Left colon (tissue), 2 donors: ENCODE data around the gene ME3. TPM values are rescaled to one million over a fixed set of nuclear protein-coding genes. Genes with fewer than 3 reads are reported as not detected.
"Not testable (repeated sequence)": the region's sequence is repeated elsewhere in the genome, so short reads cannot be mapped to it uniquely, and the experiment has no call there.

Source experiments
- ATAC-seq: fragments of 200-7000 bp; cut with Tn5 transposase; one replicate; pipeline ENCODE4 v1.9.1; 2020; ENCODE audit warnings: mild to moderate bottlenecking, moderate library complexity
- DNase-seq, 2 donors: peaks; one replicate each; pipeline ENCODE4 v3.0.0-alpha.2; 2020
- intact Hi-C, 2 donors: fragments of 100-400 bp; cut with DNase I in 1 of 2; cut with micrococcal nuclease in 1 of 2; formaldehyde crosslinking; loops; one replicate each; pipeline versions ENCODE4 v1.11.2 to v1.14.0; 2022; cut with DNase I, micrococcal nuclease
- total RNA-seq, 2 donors: library from RNA; stranded (reverse); fragmentation: NEBNext Ultra II Directional; extraction: Animal tissue kit (Norgen Biotek cat#: 25700); gene quantifications; one replicate each; pipeline ENCODE4 v1.2.1, GENCODE V29; 2021
- donor health status: DM: no; HTN: no; CAD: no.
- donor health status: DM: yes; HTN: yes; CAD: no.

Gene ME3
- total RNA-seq, 2 donors from 2014 or later, result 35.8 to 38.1 TPM

DNA sequence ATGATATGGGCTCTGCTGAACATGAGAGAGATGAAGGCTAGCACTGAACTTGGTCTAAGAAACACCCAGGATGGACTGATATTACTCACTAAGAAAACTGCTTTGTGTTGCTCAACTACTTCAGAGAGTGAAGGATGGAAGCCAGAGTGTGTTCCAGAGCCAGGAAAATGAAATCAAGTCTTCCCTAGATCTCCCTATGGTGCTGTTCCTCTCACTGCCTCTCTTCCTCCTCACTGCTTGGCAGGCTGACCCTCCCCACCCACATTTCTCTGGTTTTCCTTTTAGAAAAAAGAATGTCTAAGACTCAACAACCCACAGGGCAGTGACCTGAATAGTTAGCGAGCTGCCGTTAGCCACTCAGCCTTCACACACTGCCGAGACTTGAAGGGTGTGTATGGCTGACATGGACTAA lies 232.1 kb downstream of the ME3 start:
- DNase-seq, result no peak
- no peak for ATAC-seq
- intact Hi-C loops, result no loop called here

DNA sequence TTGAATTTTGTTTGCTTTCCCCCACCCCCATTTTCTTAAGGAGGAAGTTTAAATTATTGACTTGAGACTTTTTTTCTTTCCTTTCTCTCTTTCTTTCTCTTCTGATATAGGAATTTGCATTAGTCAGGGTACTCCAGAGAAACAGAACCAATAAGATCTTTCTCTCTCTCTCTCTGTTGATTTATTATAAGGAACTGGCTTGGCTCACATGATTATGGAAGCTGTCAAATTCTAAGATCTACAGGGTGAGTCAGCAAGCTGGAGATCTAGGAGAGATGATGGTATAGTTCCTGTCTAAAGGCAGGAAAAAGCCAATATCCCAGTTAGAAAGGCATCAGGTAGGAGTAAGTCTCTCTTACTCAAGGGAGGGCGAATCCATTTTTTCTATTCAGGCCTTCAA lies 233.7 kb downstream of the ME3 start:
- no peak for DNase-seq
- intact Hi-C loops, result no loop called here
- ATAC-seq, result no peak

GRCh38 chr11:86435711-86436110 lies 236.7 kb downstream of the ME3 start:
- intact Hi-C loops, result no loop called here
- DNase-seq (no peak), ATAC-seq (no peak)

GRCh38 chr11:86433361-86434095 lies 238.9 kb downstream of the ME3 start:
- ATAC-seq, DNase-seq, intact Hi-C loops: not testable (repeated sequence)

DNA sequence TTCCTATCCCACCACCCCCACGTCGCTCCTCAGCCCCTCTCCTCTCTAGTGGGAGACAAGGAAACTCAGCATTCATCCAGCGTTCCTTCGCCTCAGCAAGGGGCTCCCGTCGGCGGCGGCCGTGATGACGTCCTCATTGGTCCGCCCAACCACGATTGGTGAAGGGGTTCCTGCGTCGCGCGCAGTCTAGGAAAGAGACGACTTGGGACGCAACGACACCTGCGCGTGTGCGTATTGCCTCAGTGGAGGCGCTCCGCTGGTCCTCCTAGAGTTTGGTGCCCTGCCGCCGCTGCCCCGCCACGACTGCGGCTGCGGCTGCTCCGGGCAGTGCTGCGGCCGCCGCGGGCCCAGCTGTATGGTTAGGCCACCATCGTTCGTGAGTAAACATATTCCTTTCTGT lies 241.2 kb downstream of the ME3 start:
- ATAC-seq (no peak), DNase-seq (no peak)
- intact Hi-C loops, result no loop called here

- DNase-seq (no peak), ATAC-seq (no peak)
- intact Hi-C loops, result no loop called here
Measured at GRCh38 chr11:86427441-86427840, 245.0 kb downstream of the ME3 start.

DNA sequence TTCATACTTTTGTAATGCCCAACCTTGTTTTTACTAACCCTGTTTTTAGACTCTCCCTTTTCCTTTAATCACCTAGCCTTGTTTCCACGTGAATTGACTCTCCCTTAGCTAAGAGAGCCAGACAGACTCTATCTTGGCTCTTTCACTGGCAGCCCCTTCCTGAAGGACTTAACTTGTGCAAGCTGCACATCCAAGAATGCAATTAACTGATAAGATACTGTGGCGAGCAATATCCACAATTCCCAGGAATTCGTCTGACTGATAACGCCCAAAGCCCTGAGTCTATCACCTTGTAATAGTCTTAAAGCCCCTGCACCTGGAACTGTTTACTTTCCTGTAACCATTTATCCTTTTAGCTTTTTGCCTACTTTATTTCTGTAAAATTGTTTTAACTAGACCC lies 248.9 kb downstream of the ME3 start:
- DNase-seq, ATAC-seq, intact Hi-C loops: not testable (repeated sequence)

DNA sequence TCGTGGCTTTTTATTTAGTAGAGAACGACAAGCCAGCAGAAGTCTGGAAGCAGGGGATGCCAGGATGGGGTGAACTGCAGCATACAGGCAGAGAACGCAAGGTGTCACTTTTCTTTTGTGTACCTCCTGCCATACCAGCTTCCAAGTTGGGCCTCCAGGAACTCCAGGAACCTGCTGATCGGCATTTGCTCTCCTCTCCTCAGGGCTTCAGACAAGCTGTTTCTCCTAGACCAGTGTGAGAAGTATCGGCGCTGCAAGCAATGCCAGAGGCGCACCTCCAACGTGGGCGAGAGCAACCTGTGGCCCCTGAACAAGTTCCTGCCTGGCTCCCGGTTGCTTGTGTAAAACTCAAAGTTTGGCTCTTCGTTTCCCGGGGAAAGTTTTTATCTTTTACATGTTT lies 250.0 kb downstream of the ME3 start:
- intact Hi-C loops, result no loop called here
- DNase-seq, result no peak
- no peak for ATAC-seq

GRCh38 chr11:86421946-86422345 lies 250.5 kb downstream of the ME3 start:
- intact Hi-C loops, result no loop called here
- ATAC-seq (no peak), DNase-seq (no peak)

DNA sequence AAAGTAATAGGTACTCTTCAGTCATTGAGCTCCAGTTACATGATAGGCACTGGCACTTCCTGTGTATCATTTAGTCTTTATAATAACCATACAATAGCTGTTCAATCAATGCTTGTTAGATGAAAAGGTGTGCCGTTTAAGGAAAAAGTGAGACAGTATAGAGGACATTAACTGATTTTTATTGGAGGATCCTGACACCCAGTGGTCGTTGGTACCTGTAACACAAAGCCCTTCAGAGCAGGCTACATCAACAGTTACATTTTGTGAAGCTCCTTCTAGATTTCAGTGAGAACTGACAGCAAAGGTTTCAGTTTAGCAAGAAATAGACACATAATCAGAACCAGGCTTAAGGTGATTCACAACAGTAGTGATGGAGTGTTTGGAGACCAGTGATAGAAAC lies 253.5 kb downstream of the ME3 start:
- DNase-seq, result no peak

GRCh38 chr11:86418513-86418912 lies 253.9 kb downstream of the ME3 start:
- DNase-seq (no peak), ATAC-seq (no peak)
- intact Hi-C loops, result no loop called here

More for the DNA sequence above, 253.5 kb downstream of the ME3 start:
- intact Hi-C loops, result no loop called here
- ATAC-seq, result no peak

- intact Hi-C loops, result no loop called here
Measured at GRCh38 chr11:86418106-86418505, 254.3 kb downstream of the ME3 start.

DNA sequence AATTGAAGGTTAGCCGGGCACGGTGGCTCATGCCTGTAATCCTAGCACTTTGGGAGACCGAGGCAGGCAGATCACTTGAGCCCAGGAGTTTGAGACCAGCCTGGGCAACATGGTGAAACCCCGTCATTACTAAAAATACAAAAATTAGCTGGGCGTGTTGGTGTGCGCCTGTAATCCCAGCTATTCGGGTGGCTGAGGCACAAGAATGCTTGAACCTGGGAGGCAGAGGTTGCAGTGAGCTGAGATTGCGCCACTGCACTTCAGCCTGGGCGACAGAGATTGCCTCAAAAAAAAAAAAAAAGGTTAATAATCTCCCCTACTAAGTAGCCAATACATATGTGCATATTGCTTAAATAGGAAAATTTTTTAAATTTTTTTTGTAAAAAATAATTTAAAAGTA lies 255.5 kb downstream of the ME3 start:
- intact Hi-C loops, DNase-seq, ATAC-seq: not testable (repeated sequence)

More at GRCh38 chr11:86418106-86418505, 254.3 kb downstream of the ME3 start:
- ATAC-seq (no peak), DNase-seq (no peak)

DNA sequence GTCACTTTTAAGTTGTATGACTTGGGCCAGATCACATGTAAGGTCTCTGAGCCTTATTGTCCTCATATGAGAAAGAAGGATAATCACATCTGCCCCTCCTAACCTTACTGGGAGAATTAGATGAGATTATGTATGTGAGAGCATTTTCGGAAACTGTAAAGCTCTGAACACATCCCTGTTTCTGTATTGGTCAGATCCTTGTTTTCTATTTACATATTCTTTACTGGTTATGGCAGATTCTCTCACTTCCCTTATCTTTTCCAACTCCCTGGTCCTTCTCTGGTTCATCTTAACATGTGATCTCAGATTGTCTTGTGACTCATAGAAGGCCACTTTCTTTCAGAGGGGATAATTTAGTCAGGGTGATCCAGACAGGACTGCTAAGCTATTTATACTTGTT lies 255.9 kb downstream of the ME3 start:
- DNase-seq, result no peak
- intact Hi-C loops, result no loop called here
- ATAC-seq, result no peak

DNA sequence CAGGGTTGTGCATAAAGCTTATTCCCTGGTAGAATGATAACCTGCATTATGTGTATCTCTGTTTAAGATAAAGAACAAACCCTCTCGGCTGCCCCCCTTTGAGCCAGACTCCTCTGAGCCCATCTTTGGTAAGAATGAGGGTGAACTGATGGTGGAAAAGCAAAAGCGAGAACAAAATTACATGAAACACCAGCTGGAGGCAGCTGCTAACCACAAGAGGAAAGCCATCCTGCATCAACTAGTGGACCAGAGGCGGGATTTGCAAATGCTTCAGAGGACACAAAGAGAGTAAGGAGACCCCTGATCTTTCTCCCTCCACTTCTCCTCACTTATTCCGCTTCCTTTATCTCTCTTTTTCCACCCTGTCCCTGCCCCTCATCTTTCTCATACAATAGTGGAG lies 257.4 kb downstream of the ME3 start:
- ATAC-seq (no peak), DNase-seq (no peak)
- intact Hi-C loops, result no loop called here

DNA sequence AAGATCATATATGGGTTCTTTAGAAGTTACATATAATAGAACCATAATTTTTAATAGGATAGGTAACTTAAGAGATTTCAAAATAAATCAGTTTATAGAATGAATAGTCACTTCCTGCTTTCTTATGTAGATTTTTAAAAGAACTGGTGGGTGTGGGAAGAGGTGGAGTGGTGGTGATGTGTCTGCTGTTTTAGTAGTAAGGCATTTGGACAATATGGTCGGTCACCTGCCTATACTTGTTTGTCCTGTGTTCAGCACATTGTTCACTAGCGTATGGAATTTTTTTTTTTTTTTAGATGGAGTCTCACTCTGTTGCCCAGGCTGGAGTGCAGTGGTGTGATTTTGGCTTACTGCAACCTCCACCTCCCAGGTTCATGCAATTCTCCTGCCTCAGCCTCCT lies 258.4 kb downstream of the ME3 start:
- no peak for DNase-seq
- intact Hi-C loops, result no loop called here

DNA sequence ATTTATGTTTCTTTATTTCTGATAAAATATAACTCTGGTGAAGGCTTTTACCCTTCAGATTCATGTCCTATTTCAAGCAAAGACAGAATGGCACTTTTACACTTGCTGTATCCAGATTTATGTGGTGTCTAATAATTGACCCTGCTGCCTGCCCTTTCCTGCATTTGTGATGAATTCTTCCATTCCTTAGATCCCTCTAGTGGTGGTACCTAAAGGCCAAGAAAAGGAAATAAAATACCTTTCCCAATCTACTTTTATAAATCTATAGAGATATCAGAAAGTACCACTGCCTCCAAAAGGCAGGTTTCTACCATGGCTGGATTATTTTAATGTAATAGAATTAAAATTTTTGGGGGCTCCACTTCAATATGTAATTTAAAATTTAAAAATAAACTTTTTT lies 263.6 kb downstream of the ME3 start:
- DNase-seq, result no peak
- ATAC-seq, result no peak
- intact Hi-C loops, result no loop called here

More for the DNA sequence above, 258.4 kb downstream of the ME3 start:
- ATAC-seq, result no peak

DNA sequence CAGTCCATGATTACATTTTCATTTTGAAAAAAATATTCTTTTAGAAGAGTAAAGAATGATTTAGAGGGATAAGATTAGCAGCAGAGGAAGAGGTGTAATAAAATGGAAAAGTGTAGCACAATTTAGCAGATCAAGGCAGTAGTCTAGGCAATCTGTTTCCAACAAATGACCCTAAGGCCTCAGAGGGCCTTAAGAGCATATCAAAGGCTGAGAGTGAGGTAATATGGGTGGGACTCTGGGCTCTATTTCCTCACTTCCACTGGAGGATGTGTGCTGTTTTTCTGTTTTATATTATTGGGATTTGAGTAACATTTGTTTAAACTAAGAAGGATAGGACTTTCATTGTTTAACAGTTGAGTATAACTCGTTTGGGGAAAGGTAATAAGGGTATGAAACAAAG lies 269.0 kb downstream of the ME3 start:
- intact Hi-C loops, result no loop called here
- ATAC-seq (no peak), DNase-seq (no peak)

DNA sequence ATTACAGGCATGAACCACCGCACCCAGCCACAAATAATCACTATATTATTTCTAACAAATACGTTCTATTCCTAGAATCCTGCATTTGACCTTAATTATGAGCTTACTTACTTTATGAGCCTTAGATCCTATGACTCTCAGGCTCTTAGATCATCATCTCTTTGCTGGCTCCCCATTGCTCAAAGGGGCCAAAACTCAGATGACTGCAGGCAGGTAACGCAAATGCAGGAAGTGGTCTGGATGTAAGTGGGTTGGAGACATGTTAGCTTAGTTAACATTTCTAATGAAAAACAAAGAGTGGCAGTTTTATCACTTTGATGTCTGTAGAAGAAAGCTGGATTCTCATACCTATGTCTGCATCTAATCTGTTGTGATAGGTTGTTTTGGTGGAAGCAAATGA lies 274.3 kb downstream of the ME3 start:
- intact Hi-C loops, result no loop called here
- DNase-seq (no peak), ATAC-seq (no peak)

DNA sequence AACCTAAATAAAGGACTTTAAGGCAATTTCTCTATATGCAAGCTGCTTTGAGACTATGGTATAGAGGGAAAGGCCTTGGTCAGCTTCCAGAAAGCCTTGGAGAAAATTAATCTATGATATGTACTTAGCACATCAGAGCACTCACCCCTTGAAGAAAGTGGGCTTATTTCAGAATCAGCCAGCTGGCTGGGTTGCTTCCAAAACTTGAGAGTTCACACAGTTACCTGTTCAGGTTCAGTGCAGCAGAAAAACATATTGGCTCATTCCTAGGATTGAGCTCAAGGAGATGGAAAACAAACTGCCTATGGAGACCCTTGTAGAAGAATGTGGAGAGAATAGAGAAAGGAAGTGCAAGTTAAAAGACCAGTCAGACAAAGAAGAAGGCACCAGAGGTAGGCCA lies 275.1 kb downstream of the ME3 start:
- intact Hi-C loops, result no loop called here
- ATAC-seq, result no peak
- DNase-seq, result no peak

- no peak for ATAC-seq
- DNase-seq, result no peak
- intact Hi-C loops, result no loop called here
Measured at GRCh38 chr11:86396396-86396795, 276.0 kb downstream of the ME3 start.
